Mucosa of descending colon (tissue), 3 donors: ENCODE measurements around the gene ANKH. TPM values are rescaled to one million over a fixed set of nuclear protein-coding genes. Genes with fewer than 3 reads are reported as not detected.
A peak's percentile ranks its signal among the peaks of the same experiment; 100 is the strongest.
"Not testable (repeated sequence)": the region's sequence is repeated elsewhere in the genome, so short reads cannot be mapped to it uniquely, and the experiment has no call there.

Experiments used
- ATAC-seq: fragments of 200-7000 bp; cut with Tn5 transposase; one replicate; pipeline ENCODE4 v1.9.1; 2020; ENCODE audit warnings: mild to moderate bottlenecking, moderate library complexity
- DNase-seq, 3 donors: peaks; one replicate each; pipeline ENCODE4 v3.0.0-alpha.2; 2020
- H3K36me3 ChIP-seq: fragments of 200-600 bp; one replicate; pipeline ENCODE4 v1.8.0; 2021; ENCODE audit warnings: low read depth, mild to moderate bottlenecking
- H3K4me1 ChIP-seq: fragments of 200-600 bp; one replicate; pipeline ENCODE4 v1.8.0; 2021; ENCODE audit warnings: low read depth, mild to moderate bottlenecking
- H3K4me3 ChIP-seq: fragments of 200-600 bp; one replicate; pipeline ENCODE4 v1.8.0; 2021; ENCODE audit warnings: mild to moderate bottlenecking
- H3K9me3 ChIP-seq: fragments of 200-600 bp; one replicate; pipeline ENCODE4 v1.8.0; 2021; ENCODE audit warnings: mild to moderate bottlenecking
- CTCF ChIP-seq: fragments of 200-600 bp; IDR thresholded peaks from one replicate; pipeline ENCODE4 v1.8.0; 2022; ENCODE audit warnings: antibody characterized with exemption, mild to moderate bottlenecking
- intact Hi-C, 2 donors: fragments of 100-400 bp; cut with DNase I in 1 of 2; cut with micrococcal nuclease in 1 of 2; formaldehyde crosslinking; loops; one replicate each; pipeline versions ENCODE4 v1.11.0 to v1.11.1; 2022; cut with DNase I, micrococcal nuclease
- total RNA-seq, 3 donors: library from RNA; stranded (reverse); fragmentation: NEBNext Ultra II Directional in 2 of 3; extraction: Animal tissue kit (Norgen Biotek cat#: 25700) in 2 of 3; gene quantifications; one replicate each; pipeline versions ENCODE4 v1.2.1 to v1.2.4, GENCODE V29; 2021 to 2023
- donor health status: DM: no; HTN: no; CAD: no; lungs with moderate emphysema.
- donor health status: DM: no; HTN: no; CAD: no.
- donor health status: DM: no; HTN: yes; CAD: no.

The ANKH gene
- total RNA-seq, 3 donors from 2014 or later: 85.4 to 177 (median 105) TPM

GRCh38 chr5:14807471-14807870 is 64.1 kb downstream of the ANKH start:
- TF ChIP-seq CTCF: no peak
- Histone ChIP-seq H3K4me3 (no peak overlapping the region), H3K9me3 (no peaks in the 10 kb centered on the region), H3K4me1 (no peaks in the 10 kb centered on the region), H3K36me3 (no peaks in the 10 kb centered on the region)
- no peak for DNase-seq
- intact Hi-C loops: no loop called here
- no peak for ATAC-seq

- no peak for TF ChIP-seq CTCF
- H3K36me3 ChIP-seq: no peaks in the 10 kb centered on the region
- H3K4me3 ChIP-seq: no peak overlapping the region
- no peaks in the 10 kb centered on the region for H3K4me1 ChIP-seq
- no peaks in the 10 kb centered on the region for H3K9me3 ChIP-seq
- peak in 1 of 3 donors; percentile 15 for DNase-seq
- intact Hi-C loops: no loop called here
- no peak for ATAC-seq
These were observed 65.1 kb downstream of the ANKH start for GRCh38 chr5:14806456-14806855.

GRCh38 chr5:14802541-14802940 is 69.0 kb downstream of the ANKH start:
- Histone ChIP-seq H3K4me1 (no peaks in the 10 kb centered on the region), H3K4me3 (no peak overlapping the region), H3K9me3 (no peaks in the 10 kb centered on the region), H3K36me3 (no peaks in the 10 kb centered on the region)
- TF ChIP-seq CTCF: no peak
- intact Hi-C loops: no loop called here
- ATAC-seq: no peak
- no peak for DNase-seq

GRCh38 chr5:14801792-14802191 is 69.8 kb downstream of the ANKH start:
- H3K4me1 ChIP-seq: no peaks in the 10 kb centered on the region
- TF ChIP-seq CTCF: no peak
- DNase-seq: no peak
- no peaks in the 10 kb centered on the region for H3K36me3 ChIP-seq
- no peak overlapping the region for H3K4me3 ChIP-seq
- H3K9me3 ChIP-seq: no peaks in the 10 kb centered on the region
- intact Hi-C loops: no loop called here
- ATAC-seq: no peak

- intact Hi-C loops, DNase-seq, ATAC-seq: not testable (repeated sequence)
These were observed 74.2 kb downstream of the ANKH start for GRCh38 chr5:14797385-14797784.

GRCh38 chr5:14794583-14795230 is 76.9 kb downstream of the ANKH start:
- Histone ChIP-seq H3K4me3 (no peak overlapping the region), H3K36me3 (no peaks in the 10 kb centered on the region), H3K4me1 (no peaks in the 10 kb centered on the region), H3K9me3 (no peaks in the 10 kb centered on the region)
- intact Hi-C loops: no loop called here
- DNase-seq (no peak), ATAC-seq (no peak)
- TF ChIP-seq CTCF: no peak

More at GRCh38 chr5:14797385-14797784, 74.2 kb downstream of the ANKH start:
- not testable (repeated sequence) for H3K4me1 ChIP-seq, H3K36me3 ChIP-seq, H3K9me3 ChIP-seq, H3K4me3 ChIP-seq
